Liver (tissue), 9 donors: ENCODE measurements around the gene OR10J1. TPM values are rescaled to one million over a fixed set of nuclear protein-coding genes. Genes with fewer than 3 reads are reported as not detected.

Experiments
- DNase-seq: peaks from one replicate; pipeline ENCODE4 v3.0.0-alpha.2; 2017; ENCODE audit warnings: low spot score
- H3K27ac ChIP-seq, 2 donors: one replicate each; pipeline ENCODE4 v1.7.0; 2013; ENCODE audit warnings: inconsistent platforms in 2 of 2, low read length in 2 of 2, control low read depth in 1 of 2, low read depth in 1 of 2, mild to moderate bottlenecking in 1 of 2
- H3K27me3 ChIP-seq, 4 donors: one replicate each; pipeline versions ENCODE4 v1.6.1 to v1.7.0; 2013; ENCODE audit warnings: low read length in 3 of 4, inconsistent platforms in 1 of 4, mild to moderate bottlenecking in 1 of 4, moderate library complexity in 1 of 4; ENCODE audit not compliant: control insufficient read depth in 4 of 4, insufficient read depth in 4 of 4
- H3K36me3 ChIP-seq, 4 donors: one replicate each; pipeline versions ENCODE4 v1.6.1 to v1.7.0; 2013; ENCODE audit warnings: low read length in 3 of 4, mild to moderate bottlenecking in 3 of 4, low read depth in 1 of 4, moderate library complexity in 1 of 4; ENCODE audit not compliant: control insufficient read depth in 4 of 4, insufficient read depth in 3 of 4
- H3K4me1 ChIP-seq, 4 donors: one replicate each; pipeline versions ENCODE4 v1.6.1 to v1.7.0; 2013; ENCODE audit warnings: low read length in 3 of 4, mild to moderate bottlenecking in 3 of 4, moderate library complexity in 1 of 4; ENCODE audit not compliant: control insufficient read depth in 4 of 4, insufficient read depth in 4 of 4
- H3K4me3 ChIP-seq, 3 donors: one replicate each; pipeline versions ENCODE4 v1.6.1 to v1.7.0; 2013; ENCODE audit warnings: low read length in 3 of 3, control low read depth in 1 of 3, low read depth in 1 of 3, mild to moderate bottlenecking in 1 of 3
- H3K9ac ChIP-seq, 2 donors: one replicate each; pipeline ENCODE4 v1.7.0; 2013; ENCODE audit warnings: low read length in 2 of 2, mild to moderate bottlenecking in 2 of 2, moderate library complexity in 2 of 2, control low read depth in 1 of 2, low read depth in 1 of 2
- H3K9me3 ChIP-seq, 4 donors: one replicate each; pipeline versions ENCODE4 v1.6.1 to v1.7.0; 2013; ENCODE audit warnings: low read length in 3 of 4; ENCODE audit not compliant: control insufficient read depth in 4 of 4
- FOXA1 ChIP-seq: IDR thresholded peaks from 2 replicates; pipeline ENCODE4 v1.6.1; 2016; ENCODE audit warnings: antibody characterized with exemption
- FOXA2 ChIP-seq: IDR thresholded peaks from 2 replicates; pipeline ENCODE4 v1.6.1; 2016; ENCODE audit warnings: antibody characterized with exemption
- GABPA ChIP-seq, 2 donors: IDR thresholded peaks in 1 of 2; conservative IDR thresholded peaks in 1 of 2; 2 replicates each; pipeline ENCODE4 v1.6.1; 2016; ENCODE audit warnings: antibody characterized with exemption in 2 of 2, mild to moderate bottlenecking in 1 of 2, moderate library complexity in 1 of 2
- HNF4A ChIP-seq, 2 donors: conservative IDR thresholded peaks; 2 replicates each; pipeline ENCODE4 v1.6.1; 2016; ENCODE audit warnings: antibody characterized with exemption in 2 of 2, mild to moderate bottlenecking in 2 of 2
- HNF4G ChIP-seq: IDR thresholded peaks from 2 replicates; pipeline ENCODE4 v1.6.1; 2016; ENCODE audit warnings: antibody characterized with exemption
- JUND ChIP-seq, 2 donors: IDR thresholded peaks; 2 replicates each; pipeline ENCODE4 v1.6.1; 2016; ENCODE audit warnings: antibody characterized with exemption in 2 of 2
- NR2F2 ChIP-seq: IDR thresholded peaks from 2 replicates; pipeline ENCODE4 v1.6.1; 2016; ENCODE audit warnings: antibody characterized with exemption
- RAD21 ChIP-seq, 2 donors: IDR thresholded peaks; 2 replicates each; pipeline ENCODE4 v1.6.1; 2016; ENCODE audit warnings: antibody characterized with exemption in 2 of 2, mild to moderate bottlenecking in 2 of 2
- RXRA ChIP-seq, 2 donors: IDR thresholded peaks; 2 replicates each; pipeline ENCODE4 v1.6.1; 2017 to 2018; ENCODE audit warnings: antibody characterized with exemption in 2 of 2, mild to moderate bottlenecking in 1 of 2
- SP1 ChIP-seq: IDR thresholded peaks from 2 replicates; pipeline ENCODE4 v1.6.1; 2018; ENCODE audit warnings: antibody characterized with exemption, mild to moderate bottlenecking
- TAF1 ChIP-seq: conservative IDR thresholded peaks from 2 replicates; pipeline ENCODE4 v1.6.1; 2016; ENCODE audit warnings: antibody characterized with exemption, mild to moderate bottlenecking
- YY1 ChIP-seq: IDR thresholded peaks from 2 replicates; pipeline ENCODE4 v1.6.1; 2016; ENCODE audit warnings: antibody characterized with exemption, mild to moderate bottlenecking
- WGBS: extraction: QIAGEN DNeasy Blood & Tissue Kit; methylation state at CpG from one replicate; pipeline ENCODE4 v1.1.7; 2013; 5-methylcytosine and 5-hydroxymethylcytosine counted together
- polyA plus RNA-seq, 2 donors: library from polyadenylated mRNA; stranded (reverse) in 1 of 2; unstranded in 1 of 2; fragments of 200-250 nt in 1 of 2; fragments of >200 nt in 1 of 2; fragmentation: Nextera tagmentation in 1 of 2; extraction: Ambion mirVana in 1 of 2; gene quantifications; one replicate each; pipeline versions ENCODE4 v1.2.1 to v1.2.3, GENCODE V29; 2013 to 2015
- total RNA-seq, 2 donors: library from RNA; depleted of rRNA; stranded (reverse); fragments of >200 nt; gene quantifications; one replicate each; pipeline ENCODE4 v1.2.3, GENCODE V29; 2014
- TF ChIP-seq, protein P1 (sequence below): fragments of 150-350 bp; IDR thresholded peaks from 2 replicates; pipeline ENCODE4 v1.5.1; 2017; ENCODE audit warnings: improper control_type of control experiment, low read depth, low read length; ENCODE audit not compliant: missing input control
- TF ChIP-seq, protein P2 (sequence below): IDR thresholded peaks from 2 replicates; pipeline ENCODE4 v1.6.1; 2016; ENCODE audit warnings: antibody characterized with exemption
- TF ChIP-seq, protein P3 (sequence below): IDR thresholded peaks from 2 replicates; pipeline ENCODE4 v1.6.1; 2016; ENCODE audit warnings: antibody characterized with exemption
- donor health status: healthy.
- donor health status: healthy.
- donor health status: healthy.
- donor health status: healthy.
- donor health status: healthy.

The OR10J1 gene
- total and polyA plus RNA-seq, 4 donors = not detected

DNA sequence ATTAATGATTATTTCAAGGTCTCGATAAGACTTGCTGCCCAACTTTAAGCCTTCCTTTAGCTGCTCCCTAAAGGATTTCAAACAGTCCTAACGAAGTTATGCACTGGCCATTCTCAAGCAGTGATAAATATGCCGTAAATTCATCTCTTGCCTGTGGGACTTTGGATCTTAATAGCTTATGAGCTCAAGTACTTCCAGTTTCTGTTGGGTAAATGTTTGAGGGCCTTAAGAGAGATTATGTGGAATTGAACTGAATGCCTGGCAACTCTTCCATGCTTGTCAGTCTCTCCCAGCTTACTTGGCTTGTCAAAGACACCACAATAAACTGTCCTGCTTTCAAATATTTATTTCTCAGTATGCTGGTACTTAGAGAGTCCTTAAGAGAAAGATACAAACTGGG lies 11.0 kb upstream of the OR10J1 start (continued):
- TF ChIP-seq, protein P1, sequence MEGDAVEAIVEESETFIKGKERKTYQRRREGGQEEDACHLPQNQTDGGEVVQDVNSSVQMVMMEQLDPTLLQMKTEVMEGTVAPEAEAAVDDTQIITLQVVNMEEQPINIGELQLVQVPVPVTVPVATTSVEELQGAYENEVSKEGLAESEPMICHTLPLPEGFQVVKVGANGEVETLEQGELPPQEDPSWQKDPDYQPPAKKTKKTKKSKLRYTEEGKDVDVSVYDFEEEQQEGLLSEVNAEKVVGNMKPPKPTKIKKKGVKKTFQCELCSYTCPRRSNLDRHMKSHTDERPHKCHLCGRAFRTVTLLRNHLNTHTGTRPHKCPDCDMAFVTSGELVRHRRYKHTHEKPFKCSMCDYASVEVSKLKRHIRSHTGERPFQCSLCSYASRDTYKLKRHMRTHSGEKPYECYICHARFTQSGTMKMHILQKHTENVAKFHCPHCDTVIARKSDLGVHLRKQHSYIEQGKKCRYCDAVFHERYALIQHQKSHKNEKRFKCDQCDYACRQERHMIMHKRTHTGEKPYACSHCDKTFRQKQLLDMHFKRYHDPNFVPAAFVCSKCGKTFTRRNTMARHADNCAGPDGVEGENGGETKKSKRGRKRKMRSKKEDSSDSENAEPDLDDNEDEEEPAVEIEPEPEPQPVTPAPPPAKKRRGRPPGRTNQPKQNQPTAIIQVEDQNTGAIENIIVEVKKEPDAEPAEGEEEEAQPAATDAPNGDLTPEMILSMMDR = no peak
- no peak for TF ChIP-seq JUND (IDR thresholded peaks at IDR 0.05)
- TF ChIP-seq TAF1 = no peak

- no peaks in the 10 kb centered on the region for H3K4me1 ChIP-seq
- H3K9ac ChIP-seq = no peak overlapping the region
- H3K4me3 ChIP-seq = no peak overlapping the region
- DNase-seq = no peak
- TF ChIP-seq HNF4A (conservative IDR thresholded peaks at IDR 0.05) = no peak
- TF ChIP-seq RXRA (IDR thresholded peaks at IDR 0.05) = no peak
- TF ChIP-seq SP1 = no peak
- TF ChIP-seq, protein P2, sequence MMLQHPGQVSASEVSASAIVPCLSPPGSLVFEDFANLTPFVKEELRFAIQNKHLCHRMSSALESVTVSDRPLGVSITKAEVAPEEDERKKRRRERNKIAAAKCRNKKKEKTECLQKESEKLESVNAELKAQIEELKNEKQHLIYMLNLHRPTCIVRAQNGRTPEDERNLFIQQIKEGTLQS = no peak
- TF ChIP-seq, protein P1 = no peak
- no peak for TF ChIP-seq NR2F2
- TF ChIP-seq HNF4G = no peak
- no peak for TF ChIP-seq GABPA (IDR thresholded peaks at IDR 0.05 in 1 of 2, conservative IDR thresholded peaks at IDR 0.05 in 1 of 2)
- no peak for TF ChIP-seq FOXA1
- no peak for TF ChIP-seq JUND (IDR thresholded peaks at IDR 0.05)
- TF ChIP-seq, protein P3, sequence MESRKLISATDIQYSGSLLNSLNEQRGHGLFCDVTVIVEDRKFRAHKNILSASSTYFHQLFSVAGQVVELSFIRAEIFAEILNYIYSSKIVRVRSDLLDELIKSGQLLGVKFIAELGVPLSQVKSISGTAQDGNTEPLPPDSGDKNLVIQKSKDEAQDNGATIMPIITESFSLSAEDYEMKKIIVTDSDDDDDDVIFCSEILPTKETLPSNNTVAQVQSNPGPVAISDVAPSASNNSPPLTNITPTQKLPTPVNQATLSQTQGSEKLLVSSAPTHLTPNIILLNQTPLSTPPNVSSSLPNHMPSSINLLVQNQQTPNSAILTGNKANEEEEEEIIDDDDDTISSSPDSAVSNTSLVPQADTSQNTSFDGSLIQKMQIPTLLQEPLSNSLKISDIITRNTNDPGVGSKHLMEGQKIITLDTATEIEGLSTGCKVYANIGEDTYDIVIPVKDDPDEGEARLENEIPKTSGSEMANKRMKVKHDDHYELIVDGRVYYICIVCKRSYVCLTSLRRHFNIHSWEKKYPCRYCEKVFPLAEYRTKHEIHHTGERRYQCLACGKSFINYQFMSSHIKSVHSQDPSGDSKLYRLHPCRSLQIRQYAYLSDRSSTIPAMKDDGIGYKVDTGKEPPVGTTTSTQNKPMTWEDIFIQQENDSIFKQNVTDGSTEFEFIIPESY = no peak
- TF ChIP-seq YY1 = no peak
- no peak for TF ChIP-seq RAD21 (IDR thresholded peaks at IDR 0.05)
- TF ChIP-seq FOXA2 = no peak
- 91% methylated on average over 4 of the region's 4 CpGs for WGBS
- H3K36me3 ChIP-seq = no peaks in the 10 kb centered on the region
- no peak overlapping the region for H3K27ac ChIP-seq
- no peaks in the 10 kb centered on the region for H3K27me3 ChIP-seq
- H3K9me3 ChIP-seq = no peaks in the 10 kb centered on the region
These were observed 10.3 kb upstream of the OR10J1 start for GRCh38 chr1:159429074-159429861.
